AG04450 (cell line): ENCODE results near the gene WDR27. TPM values are rescaled to one million over a fixed set of nuclear protein-coding genes. Genes with fewer than 3 reads are reported as not detected.

ENCODE experiments used
- CTCF ChIA-PET: fragments of 300-600, 350-600 bp; formaldehyde crosslinking; extraction: SDS; loops from one replicate; lab custom pipeline; 2022; ENCODE audit warnings: antibody characterized with exemption, inconsistent platforms; lab: Charles Lee
- POLR2A ChIA-PET: fragments of 350-600 bp; formaldehyde crosslinking; extraction: SDS; loops from one replicate; lab custom pipeline; 2021; ENCODE audit warnings: antibody characterized with exemption, inconsistent platforms; lab: Yijun Ruan, JAX
- DNase-seq: peaks from one replicate; pipeline ENCODE4 v3.0.0-alpha.2; 2011; ENCODE audit warnings: low read depth, low spot score
- H3K27ac ChIP-seq: one replicate; pipeline ENCODE4 v1.5.1; 2012; ENCODE audit warnings: low read depth, low read length, control low read depth
- H3K27me3 ChIP-seq: one replicate; pipeline ENCODE4 v1.6.0; 2012; ENCODE audit warnings: low read length; ENCODE audit not compliant: control insufficient read depth, insufficient read depth
- H3K4me3 ChIP-seq: 2 replicates; pipeline ENCODE4 v1.5.1; 2011; ENCODE audit warnings: mild to moderate bottlenecking, low read depth, low read length, control low read depth
- H3K9me3 ChIP-seq: 2 replicates; pipeline ENCODE4 v1.5.1; 2012; ENCODE audit warnings: low read length; ENCODE audit not compliant: control insufficient read depth, insufficient read depth
- CTCF ChIP-seq: IDR thresholded peaks from 2 replicates; pipeline ENCODE4 v1.5.1; 2011; ENCODE audit warnings: low read depth, low read length, control low read depth, inconsistent platforms
- polyA plus RNA-seq: library from polyadenylated mRNA; depleted of rRNA; stranded (reverse); fragments of >200 nt; gene quantifications from 2 replicates; pipeline ENCODE4 v1.2.3, GENCODE V29; 2011

The WDR27 gene
- polyA plus RNA-seq, 1 experiment: 20.5 TPM

- Histone ChIP-seq H3K4me3 (no peak overlapping the region), H3K27me3 (no peaks in the 10 kb centered on the region), H3K27ac (no peak overlapping the region), H3K9me3 (peaks cover 6% of the 10 kb centered on the region; the same call in 1 of the 2 replicates)
- no peak for TF ChIP-seq CTCF
- DNase-seq: no peak
- POLR2A ChIA-PET: no interaction called here
- CTCF ChIA-PET: no interaction called here
Observed at GRCh38 chr6:169568314-169569087, 133.3 kb downstream of the WDR27 start.

DNA sequence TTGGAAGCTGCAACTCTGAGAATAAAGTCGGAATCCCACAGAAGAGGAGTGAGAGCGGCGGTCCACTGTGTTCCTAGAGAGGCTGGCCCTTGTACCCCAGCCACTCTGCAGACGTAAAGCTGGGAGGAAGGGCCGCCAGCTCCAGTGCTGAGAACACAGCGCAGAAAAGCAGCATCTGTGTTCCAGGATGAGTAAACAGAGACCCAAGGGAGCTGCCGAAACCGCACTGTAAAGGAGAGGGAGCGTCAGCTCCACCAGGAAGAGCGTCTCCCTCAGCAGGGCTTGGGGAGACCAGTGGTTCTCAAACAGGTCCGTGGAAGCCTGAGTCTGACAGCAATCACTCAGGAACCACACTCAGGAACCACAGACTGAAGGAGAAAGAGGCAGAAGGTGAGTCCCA lies 134.0 kb downstream of the WDR27 start:
- H3K27me3 ChIP-seq: no peaks in the 10 kb centered on the region
- peaks cover 6% of the 10 kb centered on the region; the same call in 1 of the 2 replicates for H3K9me3 ChIP-seq
- no peak for TF ChIP-seq CTCF
- no peak for DNase-seq
- no peak overlapping the region for H3K4me3 ChIP-seq
- ChIA-PET CTCF (interaction anchor here (0.5 kb wide), 1 partner anchor 20 kb away, joined by 3 read pairs; no protein-coding TSS in a partner anchor), POLR2A (no interaction called here)
- no peak overlapping the region for H3K27ac ChIP-seq

DNA sequence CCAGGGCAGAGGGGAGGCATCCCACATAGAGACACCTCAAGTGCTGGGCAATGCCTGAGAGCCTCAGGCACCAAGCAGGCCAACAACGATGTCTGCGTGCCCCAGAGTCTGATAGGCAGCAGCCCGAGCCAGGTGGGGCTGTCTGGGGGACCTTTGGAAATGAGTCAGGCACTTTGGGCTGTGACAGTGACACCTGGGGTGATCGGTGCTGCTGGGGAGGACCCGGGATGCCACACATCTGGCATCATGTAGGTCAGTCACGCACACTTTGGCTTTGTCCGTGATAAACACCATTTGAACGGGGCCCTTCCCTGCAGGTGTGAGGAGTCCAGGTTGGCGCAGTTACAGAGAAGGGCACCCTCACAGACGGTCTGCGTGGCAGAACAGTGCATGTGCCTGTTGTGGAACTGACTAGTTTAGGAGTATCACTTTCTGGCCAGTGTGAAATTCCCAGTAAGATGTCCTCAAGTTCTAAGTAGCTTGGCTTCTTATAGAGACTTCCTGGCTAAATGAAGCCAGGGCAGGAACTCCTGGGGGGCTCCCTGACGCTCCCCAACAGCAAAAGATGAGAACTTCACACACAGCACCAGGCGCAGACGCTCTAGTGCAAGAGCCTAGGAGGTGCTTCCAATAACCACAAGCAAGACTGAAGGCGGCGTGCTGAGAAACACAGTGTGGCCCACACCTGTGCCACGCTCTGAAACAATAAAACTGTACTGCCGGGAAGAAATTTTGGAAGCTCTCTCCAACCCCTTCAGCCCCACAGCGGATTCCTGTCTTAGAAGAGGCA lies 134.7 kb downstream of the WDR27 start:
- H3K4me3 ChIP-seq: no peak overlapping the region
- no peak for TF ChIP-seq CTCF
- CTCF ChIA-PET: interaction anchor here (0.5 kb wide), 1 partner anchor 20 kb away, joined by 3 read pairs; no protein-coding TSS in a partner anchor
- no peak overlapping the region for H3K27ac ChIP-seq
- H3K9me3 ChIP-seq: peaks cover 6% of the 10 kb centered on the region; the same call in 1 of the 2 replicates
- DNase-seq: no peak
- POLR2A ChIA-PET: no interaction called here
- no peaks in the 10 kb centered on the region for H3K27me3 ChIP-seq

DNA sequence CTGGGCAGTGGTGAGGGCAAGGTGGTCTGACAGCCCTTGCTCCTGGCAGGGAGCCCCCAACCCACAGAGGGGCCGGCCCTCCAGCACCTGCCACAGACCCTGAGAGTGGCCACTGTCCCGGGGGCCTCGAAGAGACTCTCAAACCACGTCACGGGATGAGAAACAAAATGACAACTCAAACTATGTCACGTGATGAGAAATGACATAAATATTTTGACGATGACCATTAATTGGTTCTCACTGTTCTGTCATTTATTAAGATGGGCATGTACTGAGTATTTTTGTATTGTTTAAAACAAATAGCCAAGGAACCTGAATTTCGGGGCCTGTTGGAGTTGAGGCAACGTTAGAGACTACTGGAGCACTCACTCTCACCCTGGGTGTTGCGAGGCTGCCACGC lies 135.5 kb downstream of the WDR27 start:
- Histone ChIP-seq H3K4me3 (no peak overlapping the region), H3K9me3 (peaks cover 6% of the 10 kb centered on the region; the same call in 1 of the 2 replicates), H3K27me3 (no peaks in the 10 kb centered on the region), H3K27ac (no peak overlapping the region)
- DNase-seq: no peak
- CTCF ChIA-PET: no interaction called here
- no peak for TF ChIP-seq CTCF
- POLR2A ChIA-PET: no interaction called here
